Hepatocyte (in vitro differentiated cells): ENCODE results near the gene USP22.

Source experiments
- CTCF ChIP-seq: fragments of 200-600 bp; sonication (generic); IDR thresholded peaks from 2 replicates; pipeline ENCODE4 v1.5.1; 2016; ENCODE audit warnings: antibody characterized with exemption, mild to moderate bottlenecking; ENCODE audit not compliant: poor library complexity
- EZH2 ChIP-seq: fragments of 200-600 bp; sonication (generic); IDR thresholded peaks from 2 replicates; pipeline ENCODE4 v1.6.1; 2016; ENCODE audit warnings: antibody characterized with exemption, mild to moderate bottlenecking, borderline replicate concordance
- EZH2phosphoT487 ChIP-seq: fragments of 200-600 bp; sonication (generic); IDR thresholded peaks from one replicate; pipeline ENCODE4 v1.6.1; 2018; ENCODE audit warnings: antibody characterized with exemption, mild to moderate bottlenecking, low read depth, moderate library complexity; ENCODE audit not compliant: unreplicated experiment, severe bottlenecking

GRCh38 chr17:21005367-21005766, 37.4 kb downstream of the USP22 start:
- TF ChIP-seq CTCF (no peak), EZH2 (no peak), EZH2phosphoT487 (no peak)
